ENCODE results near the gene PPIH.
"Not testable (repeated sequence)": the region's sequence is repeated elsewhere in the genome, so short reads cannot be mapped to it uniquely, and the experiment has no call there.

PPIH gene

GRCh38 chr1:42657981-42658876, at the start of gene PPIH:
TSS of gene PPIH (plus strand) at chr1:42658423. CDS start at chr1:42658447, 24 bp downstream.
- peak; percentile 96 for DNase-seq

- no peak for DNase-seq
Measured at GRCh38 chr1:42613803-42614131, 44.5 kb upstream of the PPIH start.

GRCh38 chr1:42618866-42619265, 39.4 kb upstream of the PPIH start:
- DNase-seq = no peak

- no peak for DNase-seq
Measured at GRCh38 chr1:42620307-42620706, 37.9 kb upstream of the PPIH start.

GRCh38 chr1:42621180-42621579, 37.0 kb upstream of the PPIH start:
- not testable (repeated sequence) for DNase-seq

- DNase-seq = not testable (repeated sequence)
Measured at GRCh38 chr1:42627205-42627604, 31.0 kb upstream of the PPIH start.

- DNase-seq = no peak
Measured at GRCh38 chr1:42639116-42639515, 19.1 kb upstream of the PPIH start.

GRCh38 chr1:42646056-42646455, 12.2 kb upstream of the PPIH start:
- DNase-seq = no peak

- DNase-seq = no peak
Measured at GRCh38 chr1:42657201-42657600, 1.0 kb upstream of the PPIH start.

GRCh38 chr1:42658877-42659337, 684 bp downstream of the PPIH start:
- DNase-seq = no peak

GRCh38 chr1:42660907-42661500, 2.8 kb downstream of the PPIH start:
- peak; percentile 70 for DNase-seq

GRCh38 chr1:42669936-42670335, 11.7 kb downstream of the PPIH start:
- DNase-seq = no peak

GRCh38 chr1:42670425-42670824, 12.2 kb downstream of the PPIH start:
- no peak for DNase-seq

- DNase-seq = no peak
Measured at GRCh38 chr1:42674214-42674613, 16.0 kb downstream of the PPIH start.

GRCh38 chr1:42674682-42675081, 16.5 kb downstream of the PPIH start:
- DNase-seq = no peak

- no peak for DNase-seq
Measured at GRCh38 chr1:42675467-42675866, 17.2 kb downstream of the PPIH start.

- DNase-seq = no peak
Measured at GRCh38 chr1:42676534-42677087, 18.4 kb downstream of the PPIH start.

- DNase-seq = no peak
Measured at GRCh38 chr1:42679364-42679983, 21.3 kb downstream of the PPIH start.

GRCh38 chr1:42680055-42680454, 21.8 kb downstream of the PPIH start:
- DNase-seq = no peak

GRCh38 chr1:42680921-42681683, 22.9 kb downstream of the PPIH start:
- peak; percentile 39 for DNase-seq

GRCh38 chr1:42681741-42682483, 23.7 kb downstream of the PPIH start, which contains the start of gene YBX1:
TSS of gene YBX1 (plus strand) at chr1:42682418. CDS start at chr1:42682566, 148 bp downstream.
- DNase-seq = peak; percentile 99

GRCh38 chr1:42682484-42682738, 24.2 kb downstream of the PPIH start:
- not testable (repeated sequence) for DNase-seq

Measured in activated CD4-positive, alpha-beta T cell treated with anti-CD3 and anti-CD28 coated beads, Interleukin-2, amount 50 U/mL, for 16 hours (primary cell).